Activated CD8-positive, alpha-beta memory T cell treated with anti-CD3 and anti-CD28 coated beads, Interleukin-2, amount 50 U/mL, for 24 hours (primary cell): ENCODE results near the gene ECI1.
"Not testable (repeated sequence)": the region's sequence is repeated elsewhere in the genome, so short reads cannot be mapped to it uniquely, and the experiment has no call there.

Experiments used
- DNase-seq: peaks from one replicate; pipeline ENCODE4 v3.0.0-alpha.2; 2020; ENCODE audit errors: extremely low read depth

Gene ECI1

DNA sequence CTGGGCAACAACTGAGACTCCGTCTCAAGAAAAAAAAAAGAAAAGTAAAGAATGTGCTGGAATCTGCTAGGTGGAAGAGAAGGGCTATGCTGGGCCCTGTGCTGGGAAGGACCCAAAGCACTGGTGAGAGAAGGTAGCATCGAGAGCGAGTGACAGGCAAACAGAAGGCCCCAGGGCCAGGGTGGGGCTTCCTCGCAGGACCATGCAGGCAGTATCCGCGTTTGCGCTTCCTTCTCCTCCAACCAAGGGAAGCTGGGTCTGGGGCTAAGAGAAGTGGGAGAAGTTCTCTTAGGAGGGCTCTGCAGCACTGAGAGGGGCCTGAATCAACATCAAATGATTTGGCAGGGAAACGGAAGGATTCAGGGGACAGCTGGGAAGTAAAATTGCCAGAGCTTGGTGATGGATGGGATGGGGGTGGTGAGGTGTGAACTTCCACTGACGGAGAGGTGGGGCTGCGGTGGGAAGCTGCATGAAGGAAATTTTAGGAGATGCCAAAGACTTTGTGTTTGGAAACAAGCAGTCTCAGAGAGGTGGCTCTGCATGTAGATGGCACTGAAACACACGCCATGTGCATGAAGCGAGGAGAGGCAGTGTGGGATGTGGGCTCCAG, 5.2 kb upstream of the ECI1 start:
- DNase-seq, result no peak

DNA sequence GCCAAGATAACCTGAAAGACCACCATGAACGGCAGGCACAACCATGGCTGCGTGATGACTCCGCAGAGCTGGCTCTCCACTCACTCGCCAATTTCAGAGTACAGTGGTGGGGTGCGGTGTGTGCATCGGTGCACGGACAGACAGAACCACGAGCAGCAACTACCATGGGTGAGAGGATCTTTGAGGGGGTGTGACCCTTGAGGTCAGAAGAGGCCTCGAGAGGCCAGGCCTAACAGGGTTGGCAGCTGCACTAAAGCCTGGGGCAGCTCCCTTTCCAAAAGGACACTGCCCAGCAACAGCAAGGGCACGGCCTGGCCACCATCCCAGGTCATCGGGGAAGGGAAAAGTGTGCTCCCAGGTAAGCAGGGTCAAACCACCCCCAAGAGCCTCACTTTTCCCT, 1.9 kb upstream of the ECI1 start:
- DNase-seq, result no peak

DNA sequence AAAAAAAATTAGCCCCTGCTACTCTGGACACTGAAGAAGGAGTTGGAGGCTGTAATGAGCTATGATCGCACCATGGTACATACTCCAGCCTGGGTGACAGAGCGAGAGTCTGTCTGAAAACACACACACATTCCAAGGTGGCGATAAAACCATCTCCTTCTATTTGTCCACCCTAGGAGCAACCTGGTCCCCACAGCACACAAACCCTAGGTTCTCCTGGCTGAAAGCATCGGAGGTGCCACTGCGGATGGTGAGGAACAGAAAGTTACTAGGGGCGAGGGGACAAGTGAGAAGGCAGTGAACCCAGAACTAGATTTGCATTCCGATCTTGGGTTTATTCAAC, 1.4 kb upstream of the ECI1 start:
- no peak for DNase-seq

DNA sequence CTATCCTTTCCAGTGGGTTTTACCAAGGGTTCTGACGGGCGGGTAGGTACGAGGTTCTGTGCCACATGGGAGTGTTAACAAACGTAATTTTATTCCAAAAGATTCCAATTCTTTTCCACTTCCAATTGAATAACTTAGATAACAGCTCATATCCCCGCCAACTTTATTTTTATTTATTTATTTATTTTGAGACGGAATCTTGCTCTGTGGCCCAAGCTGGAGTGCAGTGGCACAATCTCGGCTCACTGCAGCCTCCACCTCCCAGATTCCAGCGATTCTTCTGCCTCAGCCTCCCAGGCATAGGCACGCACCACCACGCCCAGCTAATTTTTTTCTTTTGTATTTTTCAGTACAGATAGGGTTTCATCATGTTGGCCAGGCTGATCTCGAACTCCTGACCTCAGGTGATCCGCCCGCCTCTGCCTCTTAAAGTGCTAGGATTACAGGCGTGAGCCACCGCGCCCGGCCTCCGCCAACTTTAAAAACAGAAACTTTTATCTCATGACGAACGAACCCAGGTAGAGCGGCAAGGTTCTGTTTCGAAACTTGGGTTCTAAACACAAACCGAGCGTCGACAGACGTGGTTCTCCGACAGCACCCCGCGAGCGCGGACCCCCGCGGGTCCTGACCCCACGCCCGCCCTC, 613 bp downstream of the ECI1 start:
- no peak for DNase-seq

DNA sequence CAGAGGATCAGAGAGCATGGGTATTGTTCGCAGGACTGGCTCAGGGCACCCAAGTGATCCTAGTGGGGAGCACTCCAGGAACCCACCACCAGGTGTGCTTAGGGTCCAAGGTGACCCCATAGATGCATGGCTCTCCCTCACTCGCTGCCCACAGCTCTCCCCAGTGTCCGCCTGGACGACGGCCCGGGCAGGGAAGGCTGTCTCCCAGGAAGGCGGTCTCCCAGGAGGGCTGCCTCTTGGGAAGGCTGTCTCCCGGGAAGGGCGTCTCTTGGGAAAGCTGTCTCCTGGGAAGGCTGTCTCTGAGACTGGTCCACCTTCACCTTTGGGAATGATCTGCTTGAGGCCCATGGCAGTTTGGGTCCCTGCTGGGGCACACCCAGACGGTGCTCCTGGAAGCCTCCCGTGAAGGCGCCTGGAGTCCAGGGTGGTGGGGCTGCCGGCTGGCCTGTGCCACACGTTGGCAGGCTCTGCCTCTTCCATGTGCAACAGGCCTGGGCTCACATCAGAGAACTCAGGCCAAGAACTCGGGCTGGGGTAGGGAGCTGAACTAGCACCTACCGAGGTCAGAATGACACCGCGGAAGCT, 5.0 kb downstream of the ECI1 start:
- DNase-seq, result no peak

DNA sequence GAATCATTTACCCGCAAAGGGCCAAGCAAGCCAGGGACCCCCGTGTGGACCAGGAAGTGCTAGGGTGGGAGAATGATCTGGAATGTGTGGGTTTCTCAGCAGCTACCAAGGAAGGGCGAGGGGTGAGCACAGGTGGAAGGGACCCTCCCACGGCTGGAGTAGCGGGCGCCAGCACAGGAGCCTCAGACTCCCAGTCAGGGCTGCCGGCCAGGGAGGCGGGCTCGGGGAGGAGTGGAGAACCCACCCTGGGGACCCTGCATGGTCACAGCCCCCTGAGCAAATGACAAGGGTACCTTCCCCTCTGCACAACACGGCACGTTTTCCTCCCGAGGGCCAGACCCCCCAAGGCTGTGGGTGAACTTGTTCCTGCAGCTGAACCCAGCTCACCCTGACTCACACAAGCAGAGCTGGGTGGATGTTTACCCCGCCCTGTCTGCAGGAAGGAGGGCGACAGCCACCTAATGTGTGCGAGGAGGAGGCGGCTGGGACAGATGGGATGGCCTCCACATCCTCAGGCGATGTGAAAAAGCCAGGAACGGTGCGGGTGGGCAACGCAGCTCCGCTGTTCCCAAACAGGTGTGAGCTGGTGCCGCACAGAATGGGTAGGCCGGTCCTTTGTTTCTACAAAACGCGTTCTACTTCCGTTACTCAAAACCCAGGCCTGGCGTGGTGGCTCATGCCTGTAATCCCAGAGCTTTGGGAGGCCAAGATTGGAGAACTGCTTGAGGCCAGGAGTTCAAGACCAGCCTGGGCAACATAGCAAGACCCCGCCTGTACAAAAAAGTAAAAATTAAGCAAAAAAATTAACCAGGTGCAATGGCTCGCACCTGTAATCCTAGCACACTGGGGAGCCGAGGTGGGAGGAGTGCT, 6.2 kb downstream of the ECI1 start:
- no peak for DNase-seq

DNA sequence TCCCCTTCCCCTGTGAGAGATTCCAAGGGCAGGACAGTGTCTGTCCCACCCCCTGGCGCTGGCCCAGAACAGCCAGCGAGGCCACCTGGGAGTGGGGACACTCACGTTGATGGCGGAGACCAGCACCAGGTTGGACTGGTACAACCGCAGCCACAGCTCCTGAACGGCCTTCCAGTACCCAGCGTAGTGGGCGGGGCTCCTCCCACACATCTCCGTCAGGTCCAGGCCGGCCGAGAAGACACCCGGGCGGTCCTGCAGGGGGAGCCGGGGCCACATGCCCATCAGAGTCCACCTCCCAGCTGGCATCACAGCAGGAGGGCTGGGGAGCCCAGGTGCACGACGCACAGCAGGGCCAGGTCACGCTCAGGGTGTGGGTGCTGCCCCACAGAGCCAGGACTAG, 7.1 kb downstream of the ECI1 start:
- no peak for DNase-seq

DNA sequence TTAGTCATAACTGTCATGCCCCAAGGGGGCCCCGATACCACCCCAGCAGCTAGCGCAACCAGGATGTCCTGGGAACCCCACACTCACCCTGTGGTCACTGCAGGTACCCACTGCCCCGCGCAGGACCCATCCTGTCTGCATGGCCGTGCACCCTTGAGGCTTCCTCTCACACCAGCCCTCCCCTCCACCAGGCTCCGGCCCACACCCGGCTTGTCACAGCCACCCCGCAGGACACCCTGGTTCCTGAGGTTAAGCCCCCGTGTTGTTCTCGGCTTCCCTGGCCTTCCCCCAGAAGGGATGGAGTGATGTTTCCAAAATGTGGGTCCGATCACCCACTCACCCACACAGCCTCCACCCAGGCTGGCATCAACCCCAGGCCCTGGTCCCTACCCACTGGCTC, 7.6 kb downstream of the ECI1 start:
- no peak for DNase-seq

DNA sequence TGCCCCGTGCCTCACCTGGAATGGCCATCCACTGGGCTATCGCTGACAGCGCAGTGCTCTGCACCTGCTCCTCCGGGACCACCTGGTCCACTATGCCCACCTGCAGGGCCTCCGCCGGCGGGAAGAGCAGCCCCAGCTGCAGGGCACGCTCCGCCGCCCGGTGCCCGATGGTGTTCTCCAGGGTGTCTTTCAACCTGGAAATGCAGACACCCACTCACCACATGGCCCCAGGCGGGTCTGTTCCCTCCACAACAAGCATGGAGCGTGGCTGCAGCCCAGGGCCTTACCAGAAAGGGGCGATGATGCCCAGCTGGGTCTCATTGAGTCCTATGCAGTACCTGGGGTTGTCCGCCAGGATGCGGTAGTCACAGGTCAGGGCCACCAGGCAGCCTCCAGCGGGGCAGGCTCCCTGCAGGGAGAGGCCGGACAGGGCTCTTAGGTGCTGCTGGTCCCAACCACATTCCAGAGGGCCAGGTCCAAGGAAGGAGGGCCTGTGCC, 8.3 kb downstream of the ECI1 start:
- no peak for DNase-seq

DNA sequence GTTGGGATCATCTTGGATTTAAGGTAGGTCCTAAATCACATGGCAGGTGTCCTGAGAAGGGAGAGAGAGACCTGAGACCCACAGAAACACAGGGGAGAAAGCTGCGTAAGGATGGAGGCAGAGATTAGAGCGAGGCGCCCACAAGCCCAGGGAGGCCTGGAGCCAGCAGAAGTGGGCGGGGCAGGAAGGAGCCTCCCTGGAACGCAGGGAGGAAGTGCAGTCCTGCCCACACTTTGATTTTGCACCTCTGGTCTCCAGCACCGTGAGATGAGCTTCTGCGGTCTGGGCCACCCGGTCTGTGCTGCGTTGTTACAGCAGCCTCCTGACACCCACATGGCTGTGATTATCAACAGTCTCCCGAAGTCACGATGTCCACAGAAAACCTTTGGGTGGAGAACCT, 8.8 kb downstream of the ECI1 start:
- DNase-seq, result no peak

DNA sequence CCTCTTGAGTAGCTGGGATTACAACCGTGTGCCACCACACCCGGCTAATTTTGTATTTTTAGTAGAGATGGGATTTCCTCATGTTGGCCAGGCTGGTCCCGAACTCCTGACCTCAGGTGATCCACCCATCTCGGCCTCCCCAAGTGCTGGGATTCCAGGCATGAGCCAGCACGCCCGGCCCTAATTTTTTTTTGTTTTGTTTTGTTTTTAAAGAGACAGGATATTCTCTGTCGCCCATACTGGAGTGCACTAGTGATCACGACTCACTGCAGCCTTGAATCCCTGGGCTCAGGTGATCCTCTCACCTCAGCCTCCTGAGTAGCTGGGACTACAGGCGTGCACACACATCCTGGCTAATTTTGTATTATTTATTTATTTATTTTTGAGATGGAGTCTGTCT, 11.1 kb downstream of the ECI1 start:
- not testable (repeated sequence) for DNase-seq

DNA sequence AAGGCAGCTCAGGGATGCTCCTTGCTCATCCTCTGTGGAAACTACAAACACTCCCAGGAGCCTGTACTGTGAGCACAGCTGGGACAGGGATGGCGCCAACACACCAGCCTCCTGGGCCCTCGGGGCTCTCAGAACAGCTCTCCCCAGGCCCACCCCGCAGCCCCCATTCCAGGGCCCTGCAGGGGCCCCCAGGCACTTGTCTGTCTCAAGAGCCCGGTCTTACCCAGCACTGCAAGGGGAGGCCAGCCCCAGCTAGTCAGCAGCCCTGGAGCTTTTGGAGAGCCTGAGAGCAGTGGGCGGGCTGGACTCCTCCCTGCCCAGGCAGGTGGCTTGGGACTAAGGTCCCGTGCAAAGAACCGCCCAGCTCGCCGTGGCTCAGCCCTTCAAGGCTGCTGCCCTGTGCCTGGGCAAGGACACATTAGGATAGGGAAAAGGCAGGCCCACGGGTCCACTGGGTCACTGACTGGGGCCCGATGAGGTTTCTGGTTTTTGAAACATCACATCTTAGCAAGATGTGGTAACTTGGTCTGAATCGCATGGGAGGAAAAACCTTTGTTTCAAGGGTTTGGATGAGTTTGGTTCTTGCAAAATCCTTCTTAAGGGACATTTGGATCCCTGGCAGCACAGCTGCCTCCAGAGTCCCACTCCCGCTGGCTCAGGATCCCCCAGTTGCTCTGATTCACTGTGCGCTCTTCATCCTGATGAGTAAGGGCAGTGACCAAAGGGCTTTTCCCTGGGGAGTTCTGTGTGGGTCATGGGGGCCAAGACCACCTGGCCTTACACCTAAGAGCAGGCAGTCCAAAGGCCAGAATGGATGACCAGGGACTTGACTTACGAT, 12.3 kb downstream of the ECI1 start:
- no peak for DNase-seq

DNA sequence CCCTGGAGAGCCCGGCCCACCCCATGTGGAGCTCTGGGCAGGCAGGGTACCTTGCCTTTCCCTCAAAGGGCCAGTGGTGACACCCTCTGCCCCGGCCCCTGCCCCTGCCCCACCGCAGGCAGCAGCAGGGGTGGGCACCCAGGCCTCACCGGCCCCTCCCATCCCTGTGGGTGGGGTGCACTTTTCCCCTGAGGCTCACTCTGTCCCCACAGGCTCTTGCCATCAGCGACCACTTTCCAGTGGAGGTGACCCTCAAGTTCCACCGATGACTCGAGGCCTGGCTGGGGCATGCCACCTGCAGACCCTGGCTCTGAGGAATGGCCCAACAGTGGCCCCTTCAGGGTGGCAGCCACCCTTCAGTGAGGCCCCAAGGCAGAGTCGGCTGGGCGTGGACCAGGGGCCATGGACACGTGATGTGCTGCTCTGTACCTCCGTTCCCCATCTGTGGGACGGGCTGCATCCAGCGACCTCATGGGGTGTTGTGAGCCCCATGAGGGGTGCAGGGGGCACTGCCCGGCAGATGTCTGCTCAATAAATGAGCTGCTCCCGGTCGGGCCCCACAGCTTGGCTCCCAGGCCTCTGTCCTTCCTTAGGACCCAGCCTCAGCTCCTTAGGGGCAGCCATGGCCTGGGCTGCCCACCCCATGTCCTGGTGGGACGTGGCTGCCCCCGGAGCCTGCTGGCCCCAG, 13.1 kb downstream of the ECI1 start:
- DNase-seq, result no peak

DNA sequence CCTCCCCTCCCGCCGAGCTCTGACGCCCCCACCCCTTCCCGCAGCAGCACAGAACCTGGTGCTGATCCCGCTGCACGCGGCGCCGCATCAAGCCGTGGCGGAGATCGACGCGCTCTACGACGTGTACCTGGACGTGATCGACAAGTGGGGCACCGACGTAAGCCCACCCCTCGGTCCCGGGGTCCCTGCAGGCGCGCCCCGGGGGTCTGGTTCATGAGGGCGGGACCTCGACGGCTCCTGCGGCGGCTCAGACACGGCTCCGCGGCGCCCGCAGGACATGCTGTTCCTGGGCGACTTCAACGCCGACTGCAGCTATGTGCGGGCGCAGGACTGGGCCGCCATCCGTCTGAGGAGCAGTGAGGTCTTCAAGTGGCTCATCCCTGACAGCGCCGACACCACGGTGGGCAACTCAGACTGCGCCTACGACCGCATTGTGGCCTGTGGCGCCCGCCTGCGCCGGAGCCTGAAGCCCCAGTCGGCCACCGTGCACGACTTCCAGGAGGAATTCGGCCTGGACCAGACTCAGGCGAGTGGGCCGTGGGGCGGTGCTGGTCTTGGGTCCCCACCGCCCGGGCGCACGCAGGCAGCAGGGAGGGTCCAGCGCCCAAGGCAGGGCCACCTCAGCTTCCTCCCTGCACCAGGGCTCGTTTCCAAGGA, 13.8 kb downstream of the ECI1 start:
- no peak for DNase-seq

DNA sequence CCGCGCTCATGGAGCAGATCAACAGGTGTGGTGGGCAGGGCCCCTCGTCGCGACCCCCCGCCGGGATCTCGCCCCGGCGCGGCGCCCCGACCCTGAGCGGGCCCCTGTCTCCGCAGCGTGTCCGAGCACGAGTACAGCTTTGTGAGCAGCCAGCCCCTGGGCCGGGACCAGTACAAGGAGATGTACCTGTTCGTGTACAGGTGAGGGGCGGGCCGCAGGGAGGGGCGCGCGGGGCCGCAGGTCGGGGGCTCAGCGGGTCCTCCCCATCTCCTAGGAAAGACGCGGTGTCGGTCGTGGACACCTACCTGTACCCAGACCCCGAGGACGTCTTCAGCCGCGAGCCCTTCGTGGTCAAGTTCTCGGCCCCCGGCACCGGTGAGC, 14.3 kb downstream of the ECI1 start:
- DNase-seq, result no peak

DNA sequence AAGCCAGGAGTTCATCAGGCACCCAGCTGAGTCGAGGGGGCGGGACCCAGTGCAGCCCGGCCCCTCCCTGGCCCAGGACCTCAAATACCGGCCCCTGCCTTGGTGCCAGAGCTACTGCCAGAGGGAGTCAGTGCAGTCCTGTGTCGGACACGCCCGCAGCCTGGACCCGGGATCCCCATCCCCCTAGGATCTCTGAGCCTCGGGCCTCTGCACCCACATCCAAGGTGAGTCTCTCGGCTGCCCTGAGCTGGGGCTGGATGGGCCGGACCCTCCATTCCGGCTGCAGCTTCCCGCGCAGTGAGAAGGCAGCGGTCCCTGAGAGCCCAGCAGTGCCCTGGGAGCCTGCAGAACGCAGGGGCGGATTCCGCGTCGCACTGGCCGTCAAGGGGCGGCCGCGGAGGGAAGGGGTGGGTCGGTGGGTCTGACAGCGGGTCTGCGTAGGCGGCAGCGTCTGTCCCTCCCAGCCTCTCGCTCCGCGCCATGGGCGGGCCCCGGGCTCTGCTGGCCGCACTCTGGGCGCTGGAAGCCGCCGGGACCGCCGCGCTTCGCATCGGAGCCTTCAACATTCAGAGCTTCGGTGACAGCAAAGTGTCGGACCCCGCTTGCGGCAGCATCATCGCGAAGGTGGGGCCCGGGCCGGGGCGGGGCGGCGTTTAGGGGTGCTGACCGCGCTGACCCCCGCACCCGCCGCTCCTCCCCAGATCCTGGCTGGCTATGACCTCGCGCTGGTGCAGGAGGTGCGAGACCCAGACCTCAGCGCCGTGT, 14.9 kb downstream of the ECI1 start, which contains the start of gene DNASE1L2:
Gene DNASE1L2, plus strand, starts transcription at position 108 of the 765 bp plus-strand sequence. Its CDS starts 373 bp downstream, at position 481.
- no peak for DNase-seq

DNA sequence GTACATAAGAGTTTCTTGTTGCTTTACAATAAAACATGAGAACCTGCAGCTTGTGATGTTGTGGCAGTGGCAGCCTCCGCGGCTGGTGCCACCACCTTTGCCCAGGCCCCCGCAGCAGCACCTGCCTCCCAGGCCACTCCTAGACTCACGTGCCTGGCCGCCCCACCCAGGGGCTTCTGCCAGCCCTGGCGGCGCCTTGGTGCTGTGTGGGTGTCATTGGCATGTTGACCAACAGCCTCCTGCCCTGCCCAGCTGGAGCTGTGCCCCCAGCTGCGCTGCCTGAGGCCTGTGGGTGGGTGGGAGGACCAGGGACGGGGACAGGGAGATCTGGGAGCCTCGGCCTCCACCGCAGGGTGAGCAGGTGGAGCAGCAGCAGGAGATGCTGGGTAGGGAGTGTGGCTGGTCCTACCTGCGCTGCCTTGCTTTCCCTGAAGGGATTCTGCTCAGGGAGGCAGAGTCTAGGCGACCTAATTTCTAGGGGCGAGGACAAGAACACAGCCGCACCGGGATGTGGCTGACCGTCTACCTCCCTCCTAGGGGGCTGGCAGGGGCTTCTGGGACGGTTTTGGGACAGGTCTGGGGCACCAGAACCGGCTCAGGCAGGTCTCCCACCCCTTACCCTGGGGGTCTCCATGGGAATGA, 15.6 kb downstream of the ECI1 start:
- DNase-seq, result no peak

DNA sequence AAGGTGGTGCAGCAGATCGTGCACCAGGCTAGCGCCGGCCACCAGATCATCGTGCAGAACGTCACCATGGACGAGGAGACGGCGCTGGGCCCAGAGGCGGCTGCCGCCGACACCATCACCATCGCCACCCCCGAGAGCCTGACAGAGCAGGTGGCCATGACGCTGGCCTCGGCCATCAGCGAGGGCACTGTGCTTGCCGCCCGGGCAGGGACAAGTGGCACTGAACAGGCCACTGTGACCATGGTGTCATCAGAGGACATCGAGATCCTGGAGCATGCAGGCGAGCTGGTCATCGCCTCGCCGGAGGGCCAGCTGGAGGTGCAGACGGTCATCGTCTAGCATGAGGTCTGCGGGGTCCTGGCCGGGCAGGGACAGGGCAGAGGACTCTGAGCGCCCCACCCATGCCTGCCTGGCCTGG, 16.1 kb downstream of the ECI1 start:
- DNase-seq, result no peak

DNA sequence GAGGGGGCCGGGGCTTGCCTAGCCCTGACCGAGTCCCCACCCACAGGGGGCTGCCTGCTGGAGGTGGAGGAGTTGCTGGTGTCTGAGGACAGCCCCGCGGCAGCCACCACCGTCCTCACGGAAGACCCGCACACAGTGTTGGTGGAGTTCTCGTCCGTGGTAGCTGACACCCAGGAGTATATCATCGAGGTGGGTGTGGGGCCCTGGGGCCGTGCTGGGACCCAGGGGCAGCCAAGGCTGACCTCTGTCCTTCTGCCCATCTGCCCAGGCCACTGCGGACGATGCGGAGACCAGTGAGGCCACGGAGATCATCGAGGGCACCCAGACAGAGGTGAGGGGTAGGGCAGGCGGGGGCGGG, 16.6 kb downstream of the ECI1 start:
- no peak for DNase-seq
